Astrocyte (in vitro differentiated cells and primary cell): ENCODE results near the gene SYPL2. TPM values are rescaled to one million over a fixed set of nuclear protein-coding genes. Genes with fewer than 3 reads are reported as not detected.

ENCODE experiments used
- DNase-seq: peaks from one replicate; pipeline ENCODE4 v3.0.0-alpha.2; 2010; ENCODE audit warnings: low read depth
- FAIRE-seq: peaks from 2 replicates; lab custom pipeline; 2011; peaks lifted over from hg19 to GRCh38; lab: Jason Lieb, UNC
- H2AFZ ChIP-seq: 2 replicates; pipeline ENCODE4 v1.6.0; 2012; ENCODE audit warnings: low read depth, low read length, inconsistent platforms
- H3K27ac ChIP-seq: 2 replicates; pipeline ENCODE4 v1.5.1; 2011; ENCODE audit warnings: low read depth, low read length, inconsistent platforms
- H3K27me3 ChIP-seq: 2 replicates; pipeline ENCODE4 v1.6.0; 2011; ENCODE audit warnings: low read length, inconsistent platforms; ENCODE audit not compliant: insufficient read depth
- H3K36me3 ChIP-seq: 2 replicates; pipeline ENCODE4 v1.5.1; 2011; ENCODE audit warnings: low read length, inconsistent platforms; ENCODE audit not compliant: insufficient read depth
- H3K4me1 ChIP-seq: 2 replicates; pipeline ENCODE4 v1.5.1; 2011; ENCODE audit warnings: low read length, inconsistent platforms; ENCODE audit not compliant: insufficient read depth
- H3K4me2 ChIP-seq: 2 replicates; pipeline ENCODE4 v1.6.0; 2012; ENCODE audit warnings: low read length, inconsistent platforms
- H3K4me3 ChIP-seq: 2 replicates; pipeline ENCODE4 v1.5.1; 2011; ENCODE audit warnings: low read depth, mild to moderate bottlenecking, low read length, inconsistent platforms; ENCODE audit not compliant: insufficient read depth
- H3K79me2 ChIP-seq: 2 replicates; pipeline ENCODE4 v1.6.0; 2012; ENCODE audit warnings: mild to moderate bottlenecking, low read length, inconsistent platforms; ENCODE audit not compliant: insufficient read depth
- H3K9ac ChIP-seq: 2 replicates; pipeline ENCODE4 v1.6.0; 2012; ENCODE audit warnings: mild to moderate bottlenecking, low read length, inconsistent platforms
- H3K9me3 ChIP-seq: 2 replicates; pipeline ENCODE4 v1.5.1; 2012; ENCODE audit warnings: low read depth, mild to moderate bottlenecking, low read length, inconsistent platforms; ENCODE audit not compliant: insufficient read depth
- H4K20me1 ChIP-seq: 2 replicates; pipeline ENCODE4 v1.6.0; 2012; ENCODE audit warnings: low read length, inconsistent platforms; ENCODE audit not compliant: insufficient read depth
- H3K27ac Mint-ChIP-seq: one replicate; pipeline ENCODE4 v1.8.0; 2021; ENCODE audit warnings: mild to moderate bottlenecking, mixed read lengths; ENCODE audit not compliant: unreplicated experiment
- H3K27me3 Mint-ChIP-seq: one replicate; pipeline ENCODE4 v1.8.0; 2021; ENCODE audit warnings: low read depth, mixed read lengths; ENCODE audit not compliant: unreplicated experiment
- H3K36me3 Mint-ChIP-seq: one replicate; pipeline ENCODE4 v1.8.0; 2021; ENCODE audit warnings: low read depth, mixed read lengths; ENCODE audit not compliant: unreplicated experiment
- H3K4me1 Mint-ChIP-seq: one replicate; pipeline ENCODE4 v1.8.0; 2021; ENCODE audit warnings: low read depth, mixed read lengths; ENCODE audit not compliant: unreplicated experiment
- H3K4me3 Mint-ChIP-seq: one replicate; pipeline ENCODE4 v1.8.0; 2021; ENCODE audit warnings: mild to moderate bottlenecking, moderate library complexity, mixed read lengths; ENCODE audit not compliant: unreplicated experiment
- H3K9me3 Mint-ChIP-seq: one replicate; pipeline ENCODE4 v1.8.0; 2021; ENCODE audit warnings: mild to moderate bottlenecking, mixed read lengths; ENCODE audit not compliant: unreplicated experiment
- CTCF ChIP-seq: IDR thresholded peaks from 2 replicates; pipeline ENCODE4 v1.5.1; 2011; ENCODE audit warnings: low read depth, mild to moderate bottlenecking, inconsistent platforms, low read length, moderate library complexity; ENCODE audit not compliant: insufficient read depth
- EZH2 ChIP-seq: IDR thresholded peaks from 2 replicates; pipeline ENCODE4 v1.6.1; 2012; ENCODE audit warnings: mild to moderate bottlenecking, low read length, inconsistent platforms; ENCODE audit not compliant: insufficient read depth
- total RNA-seq: library from RNA; stranded (reverse); gene quantifications from 2 replicates; pipeline ENCODE4 v1.2.1, GENCODE V29; 2021

SYPL2 gene
- total RNA-seq, 1 donor from 2014 or later = 0.70 TPM

DNA sequence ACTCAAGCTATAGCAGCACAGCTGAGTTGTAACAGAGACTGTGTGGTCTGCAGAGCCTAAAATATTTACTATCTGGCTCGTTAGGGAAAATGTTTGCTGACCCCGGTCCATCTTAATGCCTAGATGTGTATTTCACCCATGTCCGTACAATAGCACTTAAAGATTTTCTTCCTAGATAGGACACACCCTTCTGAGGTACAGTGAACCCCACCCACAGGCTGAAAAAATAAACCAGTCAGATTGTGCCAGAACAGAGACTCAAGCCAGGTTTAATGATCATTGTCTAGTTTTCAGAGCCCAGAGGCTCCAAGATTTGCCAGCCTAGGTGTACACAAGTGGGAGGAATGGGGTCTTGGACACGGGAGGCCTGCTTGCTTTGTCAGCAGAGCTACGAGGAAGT lies 37.6 kb downstream of the SYPL2 start:
- no peak overlapping the region for H3K4me3 ChIP-seq
- peaks cover 10% of the 10 kb centered on the region for H3K4me1 ChIP-seq
- peaks cover 48% of the 10 kb centered on the region for H3K4me1 Mint-ChIP-seq
- H3K36me3 Mint-ChIP-seq = peaks cover 2% of the 10 kb centered on the region
- peaks cover 6% of the 10 kb centered on the region for H3K9me3 Mint-ChIP-seq
- no peaks in the 10 kb centered on the region for H3K9me3 ChIP-seq
- H3K27ac Mint-ChIP-seq = no peak overlapping the region
- no peak overlapping the region for H3K4me2 ChIP-seq
- H2AFZ ChIP-seq = no peak overlapping the region
- peaks cover 12% of the 10 kb centered on the region for H3K27me3 Mint-ChIP-seq
- no peak overlapping the region for H3K9ac ChIP-seq
- no peak for FAIRE-seq
- H4K20me1 ChIP-seq = peaks cover 18% of the 10 kb centered on the region
- H3K27ac ChIP-seq = no peak overlapping the region
- TF ChIP-seq CTCF (no peak), EZH2 (no peak)
- H3K4me3 Mint-ChIP-seq = no peak overlapping the region
- H3K79me2 ChIP-seq = no peaks in the 10 kb centered on the region
- H3K27me3 ChIP-seq = no peaks in the 10 kb centered on the region
- DNase-seq = no peak
- H3K36me3 ChIP-seq = no peaks in the 10 kb centered on the region

DNA sequence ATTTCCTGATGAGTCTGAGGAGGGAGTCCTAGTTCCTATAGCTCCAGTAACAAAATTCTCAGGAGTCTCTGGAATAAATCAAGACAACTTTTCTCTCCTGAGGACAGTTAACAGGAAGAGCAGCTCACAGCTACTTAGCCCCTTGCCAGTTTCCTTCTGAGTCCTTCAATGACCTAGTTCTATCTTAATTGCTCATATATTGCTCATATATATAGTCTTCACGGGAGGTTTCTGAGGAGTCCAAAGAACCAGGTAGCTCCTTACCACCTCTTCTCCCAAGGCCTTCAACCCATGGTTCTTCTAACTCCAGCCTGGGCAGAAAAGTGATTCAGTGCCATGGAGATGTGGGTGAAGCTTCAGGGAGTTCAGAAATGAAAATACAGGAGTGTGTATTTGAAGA lies 38.6 kb downstream of the SYPL2 start:
- FAIRE-seq = no peak
- no peak for TF ChIP-seq CTCF
- TF ChIP-seq EZH2 = no peak
- no peaks in the 10 kb centered on the region for H3K79me2 ChIP-seq
- Mint-ChIP-seq H3K9me3 (peaks cover 6% of the 10 kb centered on the region), H3K4me3 (no peak overlapping the region), H3K27me3 (peaks cover 17% of the 10 kb centered on the region), H3K27ac (no peak overlapping the region), H3K36me3 (peaks cover 2% of the 10 kb centered on the region), H3K4me1 (peaks cover 38% of the 10 kb centered on the region)
- H3K9ac ChIP-seq = no peak overlapping the region
- H3K4me1 ChIP-seq = peaks cover 2% of the 10 kb centered on the region
- H3K36me3 ChIP-seq = no peaks in the 10 kb centered on the region
- H4K20me1 ChIP-seq = peaks cover 12% of the 10 kb centered on the region
- no peaks in the 10 kb centered on the region for H3K9me3 ChIP-seq
- no peak overlapping the region for H3K4me3 ChIP-seq
- H3K4me2 ChIP-seq = no peak overlapping the region
- DNase-seq = no peak
- H2AFZ ChIP-seq = no peak overlapping the region
- no peaks in the 10 kb centered on the region for H3K27me3 ChIP-seq
- no peak overlapping the region for H3K27ac ChIP-seq

DNA sequence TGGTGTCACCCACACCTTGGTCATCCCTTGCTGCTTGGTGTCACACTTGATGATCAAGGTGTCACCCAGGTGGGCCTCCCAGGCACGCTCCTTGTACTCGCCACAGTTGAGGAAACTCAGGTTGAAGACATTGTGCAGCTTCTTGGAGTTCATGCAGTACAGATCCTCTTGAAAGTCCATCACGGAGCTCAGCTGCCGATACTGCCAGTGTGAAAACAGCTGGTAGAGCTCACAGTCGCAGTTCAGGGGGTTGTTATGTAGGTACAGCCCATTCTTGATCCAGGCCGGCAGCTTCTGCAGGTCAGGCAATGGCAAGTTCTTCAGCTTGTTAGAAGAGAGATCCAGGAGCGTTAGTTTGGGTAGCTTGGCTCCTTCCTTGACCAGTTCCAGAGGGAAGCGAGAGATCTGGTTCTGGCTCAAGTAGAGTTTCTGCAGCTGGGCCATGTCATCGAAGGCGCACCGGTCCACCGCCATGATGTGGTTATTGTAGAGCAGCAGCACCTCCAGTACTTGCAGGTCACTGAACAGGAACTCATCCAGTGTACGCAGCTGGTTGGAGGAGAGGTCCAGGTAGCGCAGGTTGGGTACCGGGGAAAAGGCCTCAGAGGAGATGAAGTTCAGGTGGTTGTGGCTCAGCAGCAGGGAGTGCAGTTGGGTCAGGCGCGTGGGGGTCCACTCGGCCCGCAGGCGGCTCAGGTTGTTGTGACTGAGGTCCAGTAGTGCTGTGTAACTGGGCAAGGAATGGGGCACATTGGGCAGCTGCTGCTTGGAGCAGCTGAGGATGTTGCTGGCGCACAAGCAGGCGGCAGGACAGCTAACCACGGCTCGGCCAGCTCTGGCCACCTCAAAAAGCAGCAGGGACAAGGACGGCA lies 41.9 kb downstream of the SYPL2 start:
- H3K27me3 Mint-ChIP-seq = peaks cover 35% of the 10 kb centered on the region
- no peaks in the 10 kb centered on the region for H4K20me1 ChIP-seq
- peaks cover 2% of the 10 kb centered on the region for H3K36me3 Mint-ChIP-seq
- H3K27me3 ChIP-seq = peaks cover 5% of the 10 kb centered on the region
- no peaks in the 10 kb centered on the region for H3K9me3 ChIP-seq
- H3K9ac ChIP-seq = no peak overlapping the region
- FAIRE-seq (no peak), DNase-seq (no peak)
- H3K4me3 ChIP-seq = no peak overlapping the region
- peaks cover 6% of the 10 kb centered on the region for H3K9me3 Mint-ChIP-seq
- no peaks in the 10 kb centered on the region for H3K36me3 ChIP-seq
- peaks cover 3% of the 10 kb centered on the region for H3K4me1 ChIP-seq
- H3K4me1 Mint-ChIP-seq = peaks cover 9% of the 10 kb centered on the region
- peak overlapping the region; percentile 76 for H3K4me3 Mint-ChIP-seq
- no peak overlapping the region for H3K27ac ChIP-seq
- H3K27ac Mint-ChIP-seq = peak overlapping the region; percentile 20
- H3K79me2 ChIP-seq = no peaks in the 10 kb centered on the region
- H2AFZ ChIP-seq = no peak overlapping the region
- H3K4me2 ChIP-seq = no peak overlapping the region
- TF ChIP-seq EZH2 (no peak), CTCF (no peak)
